ENCODE data around the gene LINC01488. TPM values are rescaled to one million over a fixed set of nuclear protein-coding genes. Genes with fewer than 3 reads are reported as not detected.

Gene LINC01488
- total and polyA plus RNA-seq, 2 of the 13 experiments (the other 11 are each of a cell fraction or from before 2014, with no cell fraction given): 0.26 to 0.58 TPM

- no peak for TF ChIP-seq ZNF142 (CRISPR knock-in tag; IDR thresholded peaks at IDR 0.05)
- TF ChIP-seq RBM22 (optimal IDR thresholded peaks at IDR 0.05; ENCODE audit: low read length): no peak
- TF ChIP-seq ELK4 (CRISPR knock-in tag; IDR thresholded peaks at IDR 0.05; ENCODE audit: borderline replicate concordance): no peak
- TF ChIP-seq ZSCAN30 (CRISPR knock-in tag; IDR thresholded peaks at IDR 0.05): no peak
- TF ChIP-seq ZNF282 (IDR thresholded peaks at IDR 0.05; ENCODE audit: partially characterized antibody): no peak
- TF ChIP-seq ZNF577 (CRISPR knock-in tag; IDR thresholded peaks at IDR 0.05; ENCODE audit: borderline replicate concordance, low read depth): no peak
- TF ChIP-seq ZNF564 (CRISPR knock-in tag; IDR thresholded peaks at IDR 0.05): no peak
- no peak for TF ChIP-seq SCMH1 (CRISPR knock-in tag; IDR thresholded peaks at IDR 0.05; ENCODE audit: borderline replicate concordance)
- no peak for TF ChIP-seq AGO1 (IDR thresholded peaks at IDR 0.05; ENCODE audit: low read depth, low read length, poor library complexity, severe bottlenecking)
- no peak for TF ChIP-seq UBTF (CRISPR knock-in tag; IDR thresholded peaks at IDR 0.05)
- no peak for TF ChIP-seq CENPX (CRISPR knock-in tag; IDR thresholded peaks at IDR 0.05)
Observed at GRCh38 chr11:69450857-69451220, 30.6 kb upstream of the LINC01488 start (continued).
